WTC11 (cell line): Measurements from ENCODE around the gene CREBRF. TPM values are rescaled to one million over a fixed set of nuclear protein-coding genes. Genes with fewer than 3 reads are reported as not detected.

Experiments
- ATAC-seq: fragments of 200-7000 bp; cut with Tn5 transposase; 2 replicates; pipeline ENCODE4 v1.10.0; 2021; ENCODE audit warnings: mild to moderate bottlenecking, moderate library complexity
- CTCF ChIA-PET: fragments of 300-600 bp; sonication (Branson Sonifier 250); formaldehyde crosslinking; loops from one replicate; lab custom pipeline; 2021; ENCODE audit warnings: antibody characterized with exemption; lab: Charles Lee
- POLR2A ChIA-PET: fragments of 350-600 bp; sonication (Branson Sonifier 250); formaldehyde crosslinking; loops from one replicate; lab custom pipeline; 2021; ENCODE audit warnings: antibody characterized with exemption; lab: Charles Lee
- DNase-seq: peaks from one replicate; pipeline ENCODE4 v3.0.0; 2021; ENCODE audit warnings: low spot score
- H3K27ac Mint-ChIP-seq: 2 replicates; pipeline ENCODE4 v1.8.0; 2021; ENCODE audit warnings: mixed read lengths
- H3K27me3 Mint-ChIP-seq: 2 replicates; pipeline ENCODE4 v1.8.0; 2021; ENCODE audit warnings: low read depth, mild to moderate bottlenecking, moderate library complexity, mixed read lengths
- H3K36me3 Mint-ChIP-seq: 2 replicates; pipeline ENCODE4 v1.8.0; 2021; ENCODE audit warnings: mixed read lengths
- H3K4me1 Mint-ChIP-seq: 2 replicates; pipeline ENCODE4 v1.8.0; 2022; ENCODE audit warnings: mixed read lengths
- H3K4me3 Mint-ChIP-seq: 2 replicates; pipeline ENCODE4 v1.8.0; 2021; ENCODE audit warnings: mild to moderate bottlenecking, moderate library complexity, mixed read lengths
- H3K9me3 Mint-ChIP-seq: 2 replicates; pipeline ENCODE4 v1.8.0; 2021; ENCODE audit warnings: mixed read lengths
- ATF6 ChIP-seq: sonication (generic); formaldehyde crosslinking; IDR thresholded peaks from 2 replicates; pipeline ENCODE4 v1.8.1; 2023; ENCODE audit warnings: mild to moderate bottlenecking, missing genetic modification reagents
- E2F4 ChIP-seq: sonication (generic); formaldehyde crosslinking; IDR thresholded peaks from 2 replicates; pipeline ENCODE4 v1.8.1; 2022; ENCODE audit warnings: low read depth, mild to moderate bottlenecking, moderate library complexity, missing genetic modification reagents, borderline replicate concordance
- E2F5 ChIP-seq: sonication (generic); formaldehyde crosslinking; IDR thresholded peaks from 2 replicates; pipeline ENCODE4 v1.8.1; 2022; ENCODE audit warnings: mild to moderate bottlenecking, moderate library complexity, missing genetic modification reagents
- MXD4 ChIP-seq: fragments of 250-450 bp; sonication (Bioruptor Pico); IDR thresholded peaks from 2 replicates; pipeline ENCODE4 v1.8.0; 2021; ENCODE audit warnings: mild to moderate bottlenecking, moderate library complexity, borderline replicate concordance
- NFE2L1 ChIP-seq: sonication (generic); formaldehyde crosslinking; IDR thresholded peaks from 2 replicates; pipeline ENCODE4 v1.8.1; 2023; ENCODE audit warnings: missing genetic modification reagents
- NFYB ChIP-seq: sonication (generic); formaldehyde crosslinking; conservative IDR thresholded peaks from 2 replicates; pipeline ENCODE4 v1.8.0; 2022; ENCODE audit warnings: low read depth, missing genetic modification reagents
- PRDM15 ChIP-seq: sonication (generic); formaldehyde crosslinking; IDR thresholded peaks from 2 replicates; pipeline ENCODE4 v1.8.0; 2022; ENCODE audit warnings: missing genetic modification reagents
- PRRX2 ChIP-seq: fragments of 250-450 bp; sonication (Bioruptor Pico); IDR thresholded peaks from 2 replicates; pipeline ENCODE4 v1.8.0; 2021; ENCODE audit warnings: mild to moderate bottlenecking
- SMAD3 ChIP-seq: sonication (generic); formaldehyde crosslinking; IDR thresholded peaks from 2 replicates; pipeline ENCODE4 v1.8.0; 2022; ENCODE audit warnings: missing genetic modification reagents, mild to moderate bottlenecking, borderline replicate concordance
- SMAD4 ChIP-seq: sonication (generic); formaldehyde crosslinking; IDR thresholded peaks from 2 replicates; pipeline ENCODE4 v1.8.0; 2022; ENCODE audit warnings: mild to moderate bottlenecking, missing genetic modification reagents
- SOX15 ChIP-seq: fragments of 250-450 bp; sonication (Bioruptor Pico); IDR thresholded peaks from 2 replicates; pipeline ENCODE4 v1.9.0; 2021; ENCODE audit warnings: mild to moderate bottlenecking
- USF2 ChIP-seq: sonication (generic); formaldehyde crosslinking; IDR thresholded peaks from 2 replicates; pipeline ENCODE4 v1.8.1; 2023; ENCODE audit warnings: mild to moderate bottlenecking, missing genetic modification reagents, moderate library complexity
- ZBTB21 ChIP-seq: sonication (generic); formaldehyde crosslinking; IDR thresholded peaks from 2 replicates; pipeline ENCODE4 v1.8.1; 2023; ENCODE audit warnings: mild to moderate bottlenecking, missing genetic modification reagents, borderline replicate concordance
- ZNF671 ChIP-seq: fragments of 250-450 bp; sonication (Bioruptor Pico); IDR thresholded peaks from 2 replicates; pipeline ENCODE4 v1.8.0; 2021; ENCODE audit warnings: mild to moderate bottlenecking
- total RNA-seq: library from RNA; stranded (reverse); gene quantifications from 3 replicates; pipeline ENCODE4 v1.2.3, GENCODE V29; 2021

CREBRF gene
- total RNA-seq, 1 experiment from 2014 or later: 5.7 TPM

- no peak for TF ChIP-seq USF2
- no peak for TF ChIP-seq PRRX2 (CRISPR knock-in tag)
- no peak for TF ChIP-seq MXD4 (CRISPR knock-in tag)
Measured at GRCh38 chr5:173165177-173166016, 109.2 kb downstream of the CREBRF start (continued).

- Mint-ChIP-seq H3K9me3 (no peaks in the 10 kb centered on the region), H3K36me3 (0 out of 2 replicates have a peak, but pooled peaks cover 2% of the 10 kb centered on the region), H3K4me1 (peaks cover 8% of the 10 kb centered on the region), H3K27ac (no peak overlapping the region), H3K27me3 (0 out of 2 replicates have a peak, but pooled peaks cover 2% of the 10 kb centered on the region), H3K4me3 (no peak overlapping the region)
- TF ChIP-seq SOX15 (CRISPR knock-in tag): no peak
- no peak for TF ChIP-seq MXD4 (CRISPR knock-in tag)
- TF ChIP-seq SMAD4 (CRISPR knock-in tag): no peak
- no peak for TF ChIP-seq E2F4 (CRISPR knock-in tag)
- no peak for TF ChIP-seq ATF6 (CRISPR knock-in tag)
- TF ChIP-seq NFE2L1: no peak
- no peak for TF ChIP-seq PRRX2 (CRISPR knock-in tag)
- TF ChIP-seq PRDM15 (CRISPR knock-in tag): no peak
- no peak for TF ChIP-seq SMAD3 (CRISPR knock-in tag)
- ChIA-PET CTCF (interaction anchor here (0.7 to 1.6 kb wide), 3 partner anchors 30 to 110 kb away, joined by 3 to 5 read pairs (median 4); no protein-coding TSS in a partner anchor), POLR2A (no interaction called here)
- no peak for DNase-seq
- ATAC-seq: 0 out of 2 replicates have a peak, but pooled peaks have one; percentile 38
Measured at GRCh38 chr5:173172166-173172565, 116.0 kb downstream of the CREBRF start.

- H3K27me3 Mint-ChIP-seq: 0 out of 2 replicates have a peak, but pooled peaks cover 9% of the 10 kb centered on the region
- H3K27ac Mint-ChIP-seq: 0 out of 2 replicates have a peak overlapping the region, but pooled peaks have one; percentile 42
- peaks cover 8% of the 10 kb centered on the region for H3K4me1 Mint-ChIP-seq
- ChIA-PET POLR2A (no interaction called here), CTCF (no interaction called here)
- no peak for DNase-seq
- peaks cover 8% of the 10 kb centered on the region for H3K9me3 Mint-ChIP-seq
- ATAC-seq: peak; percentile 51; the same call in 1 of the 2 replicates
- H3K4me3 Mint-ChIP-seq: no peak overlapping the region
- TF ChIP-seq ZBTB21 (no peak), NFYB (no peak), E2F5 (CRISPR knock-in tag) (no peak), ZNF671 (CRISPR knock-in tag) (no peak)
- TF ChIP-seq, all 79 proteins: peak for 0
- 0 out of 2 replicates have a peak, but pooled peaks cover 2% of the 10 kb centered on the region for H3K36me3 Mint-ChIP-seq
Measured at GRCh38 chr5:173175523-173175922, 119.4 kb downstream of the CREBRF start.
